ENCODE data around the gene BRD1.
"Not testable (repeated sequence)": the region's sequence is repeated elsewhere in the genome, so short reads cannot be mapped to it uniquely, and the experiment has no call there.

The BRD1 gene

DNA sequence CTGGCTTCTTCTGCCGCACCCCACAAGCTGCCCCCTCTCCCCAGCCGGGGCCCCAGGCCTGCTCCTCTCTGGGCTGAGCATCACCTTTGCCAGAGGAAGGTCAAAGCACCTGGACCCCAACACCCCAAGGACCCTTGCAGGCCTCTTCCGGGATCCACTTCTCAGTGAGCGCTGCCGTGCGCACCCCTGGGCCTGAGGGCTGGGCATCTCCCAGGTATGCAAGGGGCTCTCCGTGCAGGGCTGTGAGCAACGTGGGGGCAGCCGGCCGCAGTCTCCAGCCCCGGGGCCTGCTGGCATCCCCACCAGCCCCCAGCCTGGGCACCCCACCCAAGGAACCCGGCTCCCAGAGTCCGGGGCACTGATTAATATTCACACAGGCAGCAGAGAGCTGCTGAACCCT lies 64.0 kb downstream of the BRD1 start:
- TF ChIP-seq CTCF (IDR thresholded peaks at IDR 0.05) = no peak

GRCh38 chr22:49763138-49763537 lies 64.5 kb downstream of the BRD1 start:
- no peak for DNase-seq
- intact Hi-C loops (cut with DNase I; ENCODE audit: low total_unique reads) = no loop called here
- Histone ChIP-seq H3K4me1 (no peaks in the 10 kb centered on the region), H3K9me3 (peaks cover 0 to 29% (median 23%) of the 10 kb centered on the region in 3 donors), H3K36me3 (no peaks in the 10 kb centered on the region), H3K4me3 (no peak overlapping the region), H3K27ac (no peak overlapping the region), H3K27me3 (no peaks in the 10 kb centered on the region)
- no peak for TF ChIP-seq CTCF (IDR thresholded peaks at IDR 0.05)

More for the DNA sequence above, 64.0 kb downstream of the BRD1 start:
- Histone ChIP-seq H3K4me1 (no peaks in the 10 kb centered on the region), H3K36me3 (no peaks in the 10 kb centered on the region), H3K4me3 (no peak overlapping the region), H3K9me3 (peaks cover 0 to 29% (median 23%) of the 10 kb centered on the region in 3 donors), H3K27me3 (no peaks in the 10 kb centered on the region), H3K27ac (no peak overlapping the region)
- intact Hi-C loops (cut with DNase I; ENCODE audit: low total_unique reads) = no loop called here
- peak in 1 of 2 donors; percentile 47 for DNase-seq

GRCh38 chr22:49762571-49762970 lies 65.1 kb downstream of the BRD1 start:
- H3K9me3 ChIP-seq = peaks cover 0 to 23% (median 17%) of the 10 kb centered on the region in 3 donors
- H3K27me3 ChIP-seq; intact Hi-C loops (cut with DNase I; ENCODE audit: low total_unique reads); H3K4me1 ChIP-seq; H3K4me3 ChIP-seq; H3K27ac ChIP-seq; H3K36me3 ChIP-seq; DNase-seq: not testable (repeated sequence)

GRCh38 chr22:49761836-49762235 lies 65.8 kb downstream of the BRD1 start:
- intact Hi-C loops (cut with DNase I; ENCODE audit: low total_unique reads) = no loop called here

GRCh38 chr22:49760630-49761571 lies 66.8 kb downstream of the BRD1 start:
- DNase-seq = peak in 1 of 2 donors; percentile 47
- Histone ChIP-seq H3K27me3 (peaks cover 0 to 12% of the 10 kb centered on the region in 2 donors), H3K36me3 (no peaks in the 10 kb centered on the region), H3K4me1 (no peaks in the 10 kb centered on the region), H3K9me3 (peaks cover 0 to 7% (median 2%) of the 10 kb centered on the region in 3 donors), H3K4me3 (no peak overlapping the region), H3K27ac (no peak overlapping the region)
- no peak for TF ChIP-seq CTCF (IDR thresholded peaks at IDR 0.05)
- intact Hi-C loops (cut with DNase I; ENCODE audit: low total_unique reads) = no loop called here

More at GRCh38 chr22:49761836-49762235, 65.8 kb downstream of the BRD1 start:
- no peak for TF ChIP-seq CTCF (IDR thresholded peaks at IDR 0.05)
- Histone ChIP-seq H3K36me3 (no peaks in the 10 kb centered on the region), H3K27ac (no peak overlapping the region), H3K4me1 (no peaks in the 10 kb centered on the region), H3K4me3 (no peak overlapping the region), H3K27me3 (peaks cover 0 to 3% of the 10 kb centered on the region in 2 donors), H3K9me3 (peaks cover 0 to 16% (median 11%) of the 10 kb centered on the region in 3 donors)
- no peak for DNase-seq

DNA sequence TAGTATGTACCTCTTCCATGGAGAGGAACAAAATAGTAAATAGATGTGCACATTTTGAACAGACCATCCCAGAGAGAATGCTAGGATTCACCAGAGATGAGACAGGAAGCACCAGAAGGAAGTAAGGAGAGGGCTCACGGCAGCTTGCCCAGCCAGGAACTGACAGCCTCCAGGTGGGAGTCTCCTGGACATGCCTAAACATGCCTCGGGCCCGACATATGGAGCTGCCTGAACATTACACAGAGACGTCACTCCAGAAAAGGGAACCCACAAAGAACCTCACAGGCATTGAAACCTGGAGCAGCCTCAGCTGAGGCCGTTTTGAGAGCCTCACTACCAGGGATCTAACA lies 67.4 kb downstream of the BRD1 start:
- Histone ChIP-seq H3K36me3 (no peaks in the 10 kb centered on the region), H3K9me3 (peaks cover 0 to 2% (median 0%) of the 10 kb centered on the region in 3 donors), H3K4me3 (no peak overlapping the region), H3K27me3 (peaks cover 0 to 14% of the 10 kb centered on the region in 2 donors), H3K4me1 (peaks cover 0 to under 1% (median 0%) of the 10 kb centered on the region in 4 donors), H3K27ac (no peak overlapping the region)
- no peak for DNase-seq
- intact Hi-C loops (cut with DNase I; ENCODE audit: low total_unique reads) = no loop called here
- TF ChIP-seq CTCF (IDR thresholded peaks at IDR 0.05) = no peak
